Amniotic epithelial cell (primary cell): ENCODE results near the gene GABRD.

ENCODE experiments used
- DNase-seq: peaks from one replicate; pipeline ENCODE4 v3.0.0-alpha.2; 2010; ENCODE audit warnings: low read depth

The GABRD gene

GRCh38 chr1:2039251-2039650, 20.1 kb downstream of the GABRD start:
- DNase-seq = no peak

GRCh38 chr1:2041305-2041704, 22.2 kb downstream of the GABRD start:
- no peak for DNase-seq

- DNase-seq = no peak
Measured at GRCh38 chr1:2041887-2042286, 22.7 kb downstream of the GABRD start.

GRCh38 chr1:2042830-2043773, 24.0 kb downstream of the GABRD start:
- DNase-seq = no peak

GRCh38 chr1:2043886-2044285, 24.7 kb downstream of the GABRD start:
- no peak for DNase-seq

- peak; percentile 2 for DNase-seq
Measured at GRCh38 chr1:2044510-2045319, 25.6 kb downstream of the GABRD start.

- DNase-seq = no peak
Measured at GRCh38 chr1:2045468-2046173, 26.5 kb downstream of the GABRD start.

- DNase-seq = peak; percentile 7
Measured at GRCh38 chr1:2046174-2046917, 27.2 kb downstream of the GABRD start.

- no peak for DNase-seq
Measured at GRCh38 chr1:2046953-2047748, 28.0 kb downstream of the GABRD start.

GRCh38 chr1:2047749-2048729, 28.9 kb downstream of the GABRD start:
- DNase-seq = no peak

GRCh38 chr1:2049225-2049717, 30.1 kb downstream of the GABRD start:
- DNase-seq = no peak

GRCh38 chr1:2049718-2050431, 30.7 kb downstream of the GABRD start, which contains the start of gene PRKCZ:
PRKCZ (plus strand) TSS chr1:2050411; CDS start chr1:2050631, 220 bp downstream.
- DNase-seq = peak; percentile 6

- DNase-seq = no peak
Measured at GRCh38 chr1:2050461-2050792, 31.3 kb downstream of the GABRD start.

- DNase-seq = no peak
Measured at GRCh38 chr1:2050793-2051682, 31.9 kb downstream of the GABRD start.

- no peak for DNase-seq
Measured at GRCh38 chr1:2052054-2052679, 33.0 kb downstream of the GABRD start.

- DNase-seq = no peak
Measured at GRCh38 chr1:2052756-2053155, 33.6 kb downstream of the GABRD start.

- peak; percentile 4 for DNase-seq
Measured at GRCh38 chr1:2053217-2053616, 34.1 kb downstream of the GABRD start.
